Activated B cell treated with CpG ODN at 0.5 μM for 24 hours (primary cell): ENCODE measurements around the gene NT5DC1. TPM values are rescaled to one million over a fixed set of nuclear protein-coding genes. Genes with fewer than 3 reads are reported as not detected.

Experiments
- ATAC-seq: fragments of 200-7000 bp; cut with Tn5 transposase; one replicate; pipeline ENCODE4 v1.10.0; 2021; ENCODE audit warnings: low read depth, mild to moderate bottlenecking, moderate library complexity
- CTCF ChIA-PET: fragments of 350-600 bp; sonication (Branson Sonifier 250); formaldehyde crosslinking; loops from one replicate; lab custom pipeline; 2021; ENCODE audit warnings: antibody characterized with exemption; lab: Charles Lee
- POLR2A ChIA-PET: fragments of 350-600 bp; sonication (Branson Sonifier 250); formaldehyde crosslinking; loops from one replicate; lab custom pipeline; 2021; ENCODE audit warnings: antibody characterized with exemption; lab: Charles Lee
- DNase-seq: peaks from one replicate; pipeline ENCODE4 v3.0.0; 2022
- H3K27ac Mint-ChIP-seq: one replicate; pipeline ENCODE4 v1.8.0; 2020; ENCODE audit warnings: mixed read lengths
- H3K27me3 Mint-ChIP-seq: one replicate; pipeline ENCODE4 v1.8.0; 2021; ENCODE audit warnings: mixed read lengths
- H3K36me3 Mint-ChIP-seq: one replicate; pipeline ENCODE4 v1.8.0; 2021; ENCODE audit warnings: low read depth, mixed read lengths
- H3K4me1 Mint-ChIP-seq: one replicate; pipeline ENCODE4 v1.8.0; 2021; ENCODE audit warnings: mixed read lengths
- H3K4me3 Mint-ChIP-seq: one replicate; pipeline ENCODE4 v1.8.0; 2020; ENCODE audit warnings: mild to moderate bottlenecking, mixed read lengths
- H3K9me3 Mint-ChIP-seq: one replicate; pipeline ENCODE4 v1.8.0; 2020; ENCODE audit warnings: mixed read lengths
- intact Hi-C: fragments of 100-400 bp; cut with micrococcal nuclease; formaldehyde crosslinking; loops from one replicate; pipeline ENCODE4 v1.15.1; 2024
- total RNA-seq: library from RNA; stranded (reverse); gene quantifications from 2 replicates; pipeline ENCODE4 v1.2.3, GENCODE V29; 2022
- TF ChIP-seq, protein P1 (sequence below): fragments of 200-600 bp; IDR thresholded peaks from one replicate; pipeline ENCODE4 v1.8.0; 2022; ENCODE audit warnings: antibody characterized with exemption, mild to moderate bottlenecking

NT5DC1 gene
- total RNA-seq, 1 donor from 2014 or later: 59.9 TPM

DNA sequence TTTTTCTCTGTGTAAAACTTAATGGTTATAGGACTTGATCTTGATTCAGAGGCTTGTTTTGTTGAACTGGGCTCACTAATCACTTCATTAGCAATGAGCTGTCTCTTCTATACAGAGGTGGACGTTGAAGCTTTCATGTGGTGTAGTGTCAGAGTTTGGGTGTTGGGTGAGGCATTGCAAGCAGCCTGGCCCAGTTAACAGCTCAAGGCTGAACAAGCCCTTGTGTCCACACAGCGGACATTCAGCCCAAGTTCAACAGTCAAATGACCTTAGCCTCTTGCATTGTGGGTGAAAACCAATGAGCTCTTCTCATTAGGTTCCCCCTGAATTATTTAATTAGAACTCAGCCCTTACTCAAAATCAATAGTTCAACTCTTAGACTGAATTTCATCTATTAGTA, 12.7 kb downstream of the NT5DC1 start:
- H3K27me3 Mint-ChIP-seq: no peaks in the 10 kb centered on the region
- ChIA-PET POLR2A (no interaction called here), CTCF (interaction anchor here (1.0 to 3.1 kb wide), 4 partner anchors 9 to 105 kb away, joined by 3 to 27 read pairs (median 6); partner anchors contain the start of gene NT5DC1)
- peaks cover 2% of the 10 kb centered on the region for H3K4me1 Mint-ChIP-seq
- ATAC-seq (no peak), DNase-seq (no peak)
- H3K27ac Mint-ChIP-seq: no peak overlapping the region
- intact Hi-C loops: loop anchor here (10.0 kb wide), 1 partner anchor 101 kb away; no protein-coding TSS in a partner anchor
- H3K9me3 Mint-ChIP-seq: no peaks in the 10 kb centered on the region
- H3K36me3 Mint-ChIP-seq: peaks cover 87% of the 10 kb centered on the region
- TF ChIP-seq, protein P1, sequence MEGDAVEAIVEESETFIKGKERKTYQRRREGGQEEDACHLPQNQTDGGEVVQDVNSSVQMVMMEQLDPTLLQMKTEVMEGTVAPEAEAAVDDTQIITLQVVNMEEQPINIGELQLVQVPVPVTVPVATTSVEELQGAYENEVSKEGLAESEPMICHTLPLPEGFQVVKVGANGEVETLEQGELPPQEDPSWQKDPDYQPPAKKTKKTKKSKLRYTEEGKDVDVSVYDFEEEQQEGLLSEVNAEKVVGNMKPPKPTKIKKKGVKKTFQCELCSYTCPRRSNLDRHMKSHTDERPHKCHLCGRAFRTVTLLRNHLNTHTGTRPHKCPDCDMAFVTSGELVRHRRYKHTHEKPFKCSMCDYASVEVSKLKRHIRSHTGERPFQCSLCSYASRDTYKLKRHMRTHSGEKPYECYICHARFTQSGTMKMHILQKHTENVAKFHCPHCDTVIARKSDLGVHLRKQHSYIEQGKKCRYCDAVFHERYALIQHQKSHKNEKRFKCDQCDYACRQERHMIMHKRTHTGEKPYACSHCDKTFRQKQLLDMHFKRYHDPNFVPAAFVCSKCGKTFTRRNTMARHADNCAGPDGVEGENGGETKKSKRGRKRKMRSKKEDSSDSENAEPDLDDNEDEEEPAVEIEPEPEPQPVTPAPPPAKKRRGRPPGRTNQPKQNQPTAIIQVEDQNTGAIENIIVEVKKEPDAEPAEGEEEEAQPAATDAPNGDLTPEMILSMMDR: no peak
- H3K4me3 Mint-ChIP-seq: no peak overlapping the region

DNA sequence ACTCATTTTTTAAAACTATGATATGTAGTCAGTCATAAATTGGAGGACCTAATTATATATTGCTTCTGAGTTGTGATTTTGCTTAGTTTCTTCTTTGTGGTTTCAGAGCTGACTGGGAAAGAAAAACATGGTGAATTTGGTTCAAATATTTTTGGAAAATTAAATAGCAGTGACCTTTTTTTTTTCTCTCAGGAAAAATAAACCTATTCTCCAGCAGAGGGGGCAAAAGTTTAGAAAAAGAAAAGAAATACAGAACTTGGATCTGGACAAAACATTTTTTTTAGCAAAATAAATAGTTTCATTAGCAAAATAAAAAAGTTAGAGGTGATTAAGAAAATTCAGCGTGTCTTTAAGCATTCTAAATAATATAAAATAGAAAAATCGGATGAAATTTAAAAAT, 15.1 kb downstream of the NT5DC1 start:
- POLR2A ChIA-PET: no interaction called here
- H3K9me3 Mint-ChIP-seq: no peaks in the 10 kb centered on the region
- no peaks in the 10 kb centered on the region for H3K4me1 Mint-ChIP-seq
- CTCF ChIA-PET: interaction anchor here (0.8 kb wide), 1 partner anchor 50 kb away, joined by 3 read pairs; no protein-coding TSS in a partner anchor
- intact Hi-C loops: loop anchor here (1.0 to 10.0 kb wide), 2 partner anchors 10 to 99 kb away; no protein-coding TSS in a partner anchor
- no peak for ATAC-seq
- H3K36me3 Mint-ChIP-seq: peaks cover 84% of the 10 kb centered on the region
- DNase-seq: no peak
- H3K4me3 Mint-ChIP-seq: no peak overlapping the region
- H3K27me3 Mint-ChIP-seq: no peaks in the 10 kb centered on the region
- H3K27ac Mint-ChIP-seq: no peak overlapping the region
- TF ChIP-seq, protein P1: no peak

DNA sequence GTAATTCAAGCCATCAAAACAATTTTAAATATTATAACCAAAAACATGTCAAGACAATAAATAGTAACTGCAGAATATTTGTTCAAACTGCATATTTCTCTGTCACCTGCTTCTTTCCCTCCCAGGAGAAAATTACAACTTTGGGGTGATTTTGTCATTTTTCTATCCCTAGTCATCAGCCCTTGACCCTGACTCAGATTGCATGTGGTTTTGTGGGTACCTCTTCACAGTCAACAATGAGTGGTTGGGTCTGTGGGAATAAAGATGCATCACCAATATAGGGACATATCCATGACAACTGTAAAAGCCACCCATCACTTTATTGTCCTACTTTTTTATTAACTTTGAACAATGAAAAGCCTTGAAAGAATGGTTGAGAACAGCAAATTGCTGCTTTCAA, 18.0 kb downstream of the NT5DC1 start:
- H3K9me3 Mint-ChIP-seq: no peaks in the 10 kb centered on the region
- TF ChIP-seq, protein P1: no peak

DNA sequence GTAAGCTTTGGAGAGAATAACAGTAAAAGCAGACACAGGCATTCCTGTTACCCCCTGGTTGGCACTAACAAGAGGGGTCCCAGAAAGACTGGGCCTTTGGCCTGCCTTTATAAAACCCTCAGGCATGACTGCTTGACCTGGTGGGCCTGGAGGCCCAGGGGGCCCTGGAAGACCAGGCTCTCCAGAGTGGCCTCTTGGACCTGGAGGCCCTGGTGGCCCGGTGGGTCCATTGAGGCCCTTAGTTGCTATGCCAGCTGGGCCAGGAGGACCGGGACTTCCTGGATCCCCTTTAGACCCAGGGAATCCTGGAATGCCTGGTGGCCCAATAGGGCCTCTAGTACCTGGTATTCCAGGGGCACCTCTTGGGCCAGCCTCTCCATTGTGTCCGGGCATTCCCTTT, 19.8 kb downstream of the NT5DC1 start:
- H3K36me3 Mint-ChIP-seq: peaks cover 56% of the 10 kb centered on the region
- no peaks in the 10 kb centered on the region for H3K4me1 Mint-ChIP-seq
- DNase-seq (no peak), ATAC-seq (no peak)
- H3K4me3 Mint-ChIP-seq: no peak overlapping the region
- ChIA-PET POLR2A (no interaction called here), CTCF (no interaction called here)
- H3K27me3 Mint-ChIP-seq: no peaks in the 10 kb centered on the region
- H3K27ac Mint-ChIP-seq: no peak overlapping the region
- TF ChIP-seq, protein P1: no peak
- intact Hi-C loops: no loop called here
- no peaks in the 10 kb centered on the region for H3K9me3 Mint-ChIP-seq

More for the DNA sequence above, 18.0 kb downstream of the NT5DC1 start:
- Mint-ChIP-seq H3K4me3 (no peak overlapping the region), H3K27ac (no peak overlapping the region), H3K27me3 (no peaks in the 10 kb centered on the region), H3K4me1 (no peaks in the 10 kb centered on the region), H3K36me3 (peaks cover 67% of the 10 kb centered on the region)
- intact Hi-C loops: loop anchor here (10.0 kb wide), 1 partner anchor 96 kb away; no protein-coding TSS in a partner anchor
- ChIA-PET POLR2A (no interaction called here), CTCF (no interaction called here)
- no peak for DNase-seq
- no peak for ATAC-seq

DNA sequence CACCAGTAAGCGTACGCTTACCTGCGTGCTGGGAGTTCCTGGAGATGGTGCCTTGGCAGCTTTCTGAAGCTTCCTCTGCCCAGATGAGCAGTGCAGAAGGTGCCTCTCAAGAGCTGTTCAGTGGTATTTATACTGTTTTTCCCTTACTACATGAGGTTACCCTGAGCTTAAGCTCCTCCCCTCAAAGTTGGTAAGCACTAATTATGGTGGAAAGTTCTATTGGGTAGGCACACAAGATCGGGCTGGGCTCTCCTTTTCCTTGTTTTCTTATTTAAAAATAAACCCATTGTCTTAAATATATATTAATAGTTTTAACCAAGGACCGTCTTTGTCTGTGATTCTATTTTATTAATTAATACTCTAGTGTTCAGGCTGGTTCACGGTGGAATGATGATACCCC, 25.4 kb downstream of the NT5DC1 start, which contains the start of gene COL10A1:
COL10A1 (minus strand) TSS at position 101 of the 400 bp plus-strand sequence. CDS start 640 bp downstream, outside the sequence.
- intact Hi-C loops: no loop called here

More for the DNA sequence above, 25.4 kb downstream of the NT5DC1 start, which contains the start of gene COL10A1:
- POLR2A ChIA-PET: interaction anchor here (0.6 kb wide), 1 partner anchor 652 kb away, joined by 4 read pairs; no protein-coding TSS in a partner anchor
- no peaks in the 10 kb centered on the region for H3K27me3 Mint-ChIP-seq
- H3K27ac Mint-ChIP-seq: no peak within 1 kb of the TSS
- DNase-seq (no peak), ATAC-seq (no peak)
- TF ChIP-seq, protein P1: no peak
- peaks cover 30% of the 10 kb centered on the region for H3K36me3 Mint-ChIP-seq
- H3K4me1 Mint-ChIP-seq: no peaks in the 10 kb centered on the region
- H3K4me3 Mint-ChIP-seq: no peak within 1 kb of the TSS
- CTCF ChIA-PET: no interaction called here
- no peaks in the 10 kb centered on the region for H3K9me3 Mint-ChIP-seq
